ENCODE measurements around the gene CYP46A1.

CYP46A1 gene

DNA sequence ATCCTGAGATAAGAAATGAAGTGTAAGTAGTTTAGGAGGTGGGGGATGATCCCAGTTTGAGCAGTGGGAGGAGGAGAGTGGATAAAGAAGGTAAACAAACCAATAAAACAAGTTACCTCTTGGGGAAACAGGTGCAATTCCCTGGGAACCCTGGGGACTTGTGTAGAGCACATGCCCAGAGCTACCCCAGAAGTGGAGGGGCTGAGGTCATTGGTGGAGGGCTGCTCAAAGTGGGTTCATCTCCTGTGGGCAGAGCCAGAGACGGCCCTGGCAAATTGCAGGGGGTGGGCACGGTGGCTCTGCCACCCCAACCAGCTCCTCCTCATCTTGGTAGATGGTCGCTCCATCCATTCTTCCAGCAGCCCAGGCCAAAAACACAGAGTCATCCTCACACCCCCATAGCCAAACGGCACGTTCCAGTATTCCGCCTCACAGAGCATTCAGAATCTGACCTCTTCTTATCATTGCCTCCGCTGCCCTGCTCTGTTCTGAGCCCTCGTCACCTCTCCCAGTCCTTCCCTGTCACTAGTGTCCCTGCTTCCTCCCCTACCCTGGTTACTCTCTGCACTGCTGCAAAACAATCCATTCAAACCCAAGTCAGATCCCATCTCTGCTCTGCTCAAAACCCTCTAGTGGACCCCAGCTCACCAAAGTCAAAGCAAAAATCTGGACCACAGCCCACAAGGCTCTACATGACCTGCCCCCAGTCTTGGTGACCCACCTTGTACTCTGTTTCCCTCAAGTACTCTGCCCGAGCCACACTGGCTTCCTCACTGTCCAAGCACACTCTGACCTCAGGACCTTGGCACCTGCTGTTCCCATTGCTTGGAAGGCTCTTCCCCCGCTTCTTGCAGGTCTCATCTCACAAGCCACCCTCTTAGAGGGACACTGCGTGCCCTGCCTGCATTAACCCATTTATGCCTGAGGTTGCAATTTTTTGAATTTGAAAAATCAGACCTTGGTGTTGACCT lies 5.5 kb downstream of the CYP46A1 start:
- no peak for DNase-seq (ENCODE audit: low read depth)

DNA sequence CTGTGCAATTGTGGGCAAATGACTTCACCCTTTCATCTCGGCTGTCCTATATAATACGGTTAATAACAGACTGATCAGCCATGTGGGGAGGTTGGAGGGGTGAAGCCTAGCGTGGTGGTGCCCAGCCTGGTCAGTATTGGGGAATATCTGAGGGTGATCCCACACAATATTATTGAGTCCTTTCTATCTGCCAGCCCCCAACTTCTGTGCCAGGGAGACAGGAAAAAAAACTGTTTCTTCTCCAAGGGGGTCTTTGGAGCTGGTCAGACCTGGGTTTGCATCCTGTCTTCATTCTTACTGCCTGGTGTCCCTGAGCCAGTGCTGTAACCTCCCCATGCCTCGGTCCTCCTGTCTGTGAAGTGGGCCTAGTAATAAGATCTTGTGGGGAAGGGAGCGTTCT lies 6.5 kb downstream of the CYP46A1 start:
- DNase-seq (ENCODE audit: low read depth), result no peak

DNA sequence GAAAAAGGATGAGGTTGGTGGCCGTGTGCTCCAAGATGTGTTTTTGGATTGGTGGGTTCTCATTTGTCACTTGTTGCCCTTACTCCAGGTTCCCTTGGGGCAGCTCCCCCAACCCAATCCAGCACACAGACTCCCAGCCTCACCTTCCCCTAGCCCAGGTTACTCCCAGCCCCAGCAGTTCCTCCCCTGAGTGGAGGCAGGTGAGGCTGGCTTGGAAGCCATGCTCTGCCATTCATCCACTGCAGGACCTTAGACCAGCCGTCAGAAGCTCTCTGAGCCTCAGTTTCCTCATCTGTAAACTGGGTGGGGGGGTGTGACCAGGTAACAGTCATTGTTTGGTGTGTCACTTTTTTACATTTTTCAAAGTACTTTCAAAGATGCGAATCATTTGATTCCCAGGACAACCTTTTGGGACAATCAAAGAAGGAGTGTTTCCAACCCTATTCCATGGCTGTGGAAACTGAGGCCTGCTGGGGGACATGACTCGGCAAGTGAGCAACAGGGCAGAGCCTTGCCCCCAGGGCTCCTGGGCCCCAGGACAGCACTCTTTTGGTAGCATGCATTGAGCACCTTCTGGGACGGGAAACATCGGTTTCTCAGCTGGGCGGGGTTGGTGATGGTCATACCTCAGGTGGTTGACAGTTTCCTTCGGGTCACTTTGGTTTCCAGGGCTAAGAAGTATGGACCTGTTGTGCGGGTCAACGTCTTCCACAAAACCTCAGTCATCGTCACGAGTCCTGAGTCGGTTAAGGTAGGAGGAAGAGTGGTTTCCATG lies 7.2 kb downstream of the CYP46A1 start:
- DNase-seq (ENCODE audit: low read depth), result no peak

DNA sequence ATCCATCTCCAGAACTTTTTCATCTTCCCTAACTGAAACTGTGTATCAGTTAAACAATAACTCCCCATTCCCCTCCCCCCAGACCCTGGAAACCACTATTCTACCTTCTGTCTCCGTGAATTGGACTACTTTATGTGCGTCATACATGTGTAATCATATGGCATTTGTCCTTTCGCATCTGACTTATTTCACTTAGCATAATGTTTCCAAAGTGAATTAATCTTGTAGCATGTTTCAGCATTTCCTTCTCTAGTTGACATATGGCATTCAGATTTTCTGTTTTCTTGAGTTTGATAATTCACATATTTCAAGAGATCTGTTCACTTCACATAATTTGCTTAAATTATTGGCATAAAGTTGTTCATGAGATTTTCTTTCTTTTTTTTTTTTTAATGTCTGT lies 9.8 kb downstream of the CYP46A1 start:
- DNase-seq (ENCODE audit: low read depth), result no peak

DNA sequence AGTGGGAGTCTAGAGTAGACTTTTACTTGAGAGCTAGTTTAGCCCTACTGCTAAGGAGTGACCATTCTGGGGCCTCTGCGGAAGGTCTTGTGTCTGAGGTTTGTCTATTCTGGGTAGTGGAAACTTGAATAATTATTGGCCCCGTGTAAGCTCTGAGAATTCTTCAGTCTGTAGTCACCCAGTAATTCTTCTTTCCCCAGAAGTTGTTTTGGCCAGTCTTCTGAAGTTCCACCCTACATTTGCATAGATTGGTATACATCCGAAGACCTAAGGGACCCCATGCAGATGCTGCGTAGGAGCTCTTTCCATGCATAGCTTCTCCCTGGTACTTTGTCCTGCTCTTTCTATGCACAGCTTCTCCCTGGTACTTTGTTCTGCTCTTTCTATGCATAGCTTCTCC lies 12.8 kb downstream of the CYP46A1 start:
- no peak for DNase-seq (ENCODE audit: low read depth)

DNA sequence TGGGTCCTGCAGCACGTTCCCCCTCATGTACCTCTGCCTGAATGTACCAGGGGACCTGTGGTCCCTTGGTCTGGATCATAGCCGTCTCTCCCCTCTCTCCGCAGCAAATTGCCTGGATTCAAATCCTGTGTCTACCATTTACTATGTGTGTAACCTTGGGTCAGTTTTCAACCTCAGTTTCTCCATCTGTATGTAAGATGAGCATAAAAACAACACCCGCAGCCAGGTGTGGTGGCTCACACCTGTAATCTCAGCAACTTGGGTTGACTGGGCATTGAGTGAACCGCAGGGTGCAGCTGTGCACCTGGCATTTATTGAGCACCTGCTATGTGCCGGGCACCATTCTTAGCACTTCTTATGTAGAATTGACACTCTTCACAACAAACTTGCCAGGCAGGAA lies 14.1 kb downstream of the CYP46A1 start:
- DNase-seq (ENCODE audit: low read depth), result no peak

DNA sequence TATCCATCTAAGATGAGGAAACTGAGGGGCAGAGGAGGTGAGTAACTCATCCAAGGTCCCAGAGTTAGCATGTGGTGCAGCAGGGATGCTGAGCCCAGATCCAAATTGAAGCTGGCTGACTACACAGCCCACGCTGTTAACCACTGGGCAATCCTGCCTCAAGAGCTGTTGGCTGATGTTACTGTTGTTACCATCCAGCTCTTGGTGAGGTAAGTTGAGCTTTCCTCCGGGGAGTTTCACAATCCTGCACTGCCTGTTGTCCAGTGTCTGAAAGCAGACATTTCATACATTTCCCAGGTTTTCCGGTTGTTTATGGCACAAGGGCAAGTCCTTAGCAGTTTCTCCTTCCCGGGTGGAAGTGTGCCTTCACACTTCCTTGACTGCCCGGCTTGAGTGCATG lies 14.5 kb downstream of the CYP46A1 start:
- no peak for DNase-seq (ENCODE audit: low read depth)

DNA sequence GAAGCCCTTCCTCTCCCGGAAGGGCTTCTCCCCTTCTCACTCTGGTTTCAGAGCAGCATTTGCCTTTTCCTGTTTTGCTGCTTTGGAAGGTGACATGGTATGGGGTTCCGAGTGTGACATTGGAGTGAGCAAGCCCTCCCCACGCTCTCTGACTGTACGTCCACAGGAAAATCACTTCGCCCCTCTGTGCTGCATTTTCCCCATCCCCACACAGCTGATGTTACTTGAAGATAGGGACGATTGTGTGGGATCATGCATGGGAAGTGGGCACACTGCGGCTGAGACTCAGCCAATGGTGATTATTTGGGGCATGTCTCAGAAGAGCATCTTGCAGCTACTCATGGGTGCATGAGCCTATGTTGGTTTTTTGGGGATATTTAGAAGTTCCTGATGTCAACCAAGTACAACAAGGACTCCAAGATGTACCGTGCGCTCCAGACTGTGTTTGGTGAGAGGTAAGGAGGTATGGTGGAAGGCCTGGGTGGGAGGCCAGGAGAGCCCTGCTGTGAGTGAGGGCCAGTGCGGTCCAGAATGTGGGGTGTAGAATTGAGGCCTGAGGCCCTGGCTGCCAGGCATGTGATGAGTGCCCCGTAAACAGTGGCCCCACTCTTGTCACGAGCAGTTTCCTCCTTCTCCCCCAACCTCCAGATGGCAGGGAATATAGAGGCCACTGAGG lies 15.1 kb downstream of the CYP46A1 start:
- no peak for DNase-seq (ENCODE audit: low read depth)

DNA sequence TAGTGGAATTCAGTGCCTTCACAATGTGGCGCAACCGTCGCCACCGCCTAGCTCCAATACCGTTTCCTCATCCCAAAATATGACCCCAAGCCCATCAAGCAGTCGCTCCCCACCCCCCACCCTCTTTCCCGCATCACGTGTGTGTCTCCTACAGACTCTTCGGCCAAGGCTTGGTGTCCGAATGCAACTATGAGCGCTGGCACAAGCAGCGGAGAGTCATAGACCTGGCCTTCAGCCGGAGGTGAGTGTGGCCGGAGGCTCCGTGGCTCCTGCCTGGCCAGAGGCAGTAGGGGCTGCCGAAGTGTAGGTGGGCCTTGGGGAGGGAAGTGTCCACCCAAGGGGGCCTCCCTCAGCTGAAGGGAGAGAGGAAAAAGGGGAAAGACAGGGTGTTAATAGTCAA lies 15.8 kb downstream of the CYP46A1 start:
- DNase-seq (ENCODE audit: low read depth), result no peak

DNA sequence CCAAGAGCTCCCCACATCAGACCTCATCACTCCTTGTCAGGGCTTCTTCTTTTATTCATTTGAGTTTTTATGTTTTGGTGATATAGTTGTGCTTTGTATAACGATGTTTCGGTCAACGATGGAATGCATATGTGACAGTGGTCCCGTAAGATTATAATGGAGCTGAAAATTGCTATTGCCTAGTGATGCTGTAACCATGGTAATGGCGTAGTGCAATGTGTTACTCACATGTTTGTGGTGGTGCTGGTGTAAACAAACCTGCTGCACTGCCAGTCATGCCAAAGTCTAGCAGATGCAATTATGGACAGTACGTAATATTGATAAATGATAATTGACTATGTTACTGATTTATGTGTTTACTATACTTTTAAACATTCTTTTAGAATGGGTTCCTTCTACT lies 16.3 kb downstream of the CYP46A1 start:
- DNase-seq (ENCODE audit: low read depth), result no peak

DNA sequence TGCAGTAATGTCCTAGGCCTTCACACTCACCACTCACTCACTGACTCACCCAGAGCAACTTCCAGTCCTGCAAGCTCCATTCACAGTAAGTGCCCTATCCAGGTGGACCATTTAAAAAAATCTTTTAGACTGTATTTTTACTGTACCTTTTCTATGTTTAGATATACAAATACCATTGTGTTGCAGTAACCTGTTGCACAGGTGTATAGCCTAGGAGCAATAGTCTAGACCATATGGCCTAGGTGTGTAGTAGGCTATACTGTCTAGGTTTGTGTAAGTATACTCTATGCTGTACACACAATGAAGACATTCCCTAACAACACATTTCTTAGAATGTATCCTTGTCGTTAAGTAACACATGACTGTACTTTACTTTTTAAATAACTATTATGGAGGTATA lies 17.2 kb downstream of the CYP46A1 start:
- no peak for DNase-seq (ENCODE audit: low read depth)

DNA sequence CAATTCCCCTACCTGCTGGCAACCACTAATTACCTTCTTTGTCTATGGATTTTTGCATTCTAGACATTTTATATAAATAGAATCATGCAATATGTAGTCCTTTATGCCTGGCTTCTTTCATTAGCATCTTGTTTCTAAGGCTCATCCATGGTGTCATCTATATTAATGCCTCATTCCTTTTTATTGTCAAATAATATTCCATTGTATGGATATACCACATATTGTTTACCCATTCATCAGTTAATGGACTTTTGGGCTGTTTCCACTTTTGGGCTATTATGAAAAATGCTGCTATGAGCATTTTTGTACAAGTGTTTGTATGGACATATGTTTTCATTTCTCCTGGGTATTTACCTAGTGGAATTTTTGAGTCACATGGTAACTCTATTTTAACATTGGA lies 18.0 kb downstream of the CYP46A1 start:
- DNase-seq (ENCODE audit: low read depth), result no peak

DNA sequence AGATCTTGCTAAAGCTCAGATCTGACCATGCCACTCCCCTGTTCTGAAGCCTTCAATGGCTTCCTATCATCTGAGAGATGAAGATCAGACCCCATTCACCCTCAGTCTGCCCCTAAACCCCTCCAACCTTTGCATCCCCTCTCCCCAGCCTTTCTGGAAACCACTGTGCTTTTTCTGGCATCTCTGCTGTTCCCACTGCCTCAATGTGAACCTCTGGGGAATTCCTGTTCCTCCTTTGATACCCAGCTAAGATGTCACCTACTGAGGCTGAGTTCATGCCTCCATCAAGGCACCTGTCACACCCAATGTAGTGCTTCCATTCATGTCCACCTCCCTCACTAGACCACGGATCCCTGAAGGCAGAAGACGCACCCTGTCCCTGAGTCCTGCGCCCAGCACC lies 19.3 kb downstream of the CYP46A1 start:
- DNase-seq (ENCODE audit: low read depth), result no peak

DNA sequence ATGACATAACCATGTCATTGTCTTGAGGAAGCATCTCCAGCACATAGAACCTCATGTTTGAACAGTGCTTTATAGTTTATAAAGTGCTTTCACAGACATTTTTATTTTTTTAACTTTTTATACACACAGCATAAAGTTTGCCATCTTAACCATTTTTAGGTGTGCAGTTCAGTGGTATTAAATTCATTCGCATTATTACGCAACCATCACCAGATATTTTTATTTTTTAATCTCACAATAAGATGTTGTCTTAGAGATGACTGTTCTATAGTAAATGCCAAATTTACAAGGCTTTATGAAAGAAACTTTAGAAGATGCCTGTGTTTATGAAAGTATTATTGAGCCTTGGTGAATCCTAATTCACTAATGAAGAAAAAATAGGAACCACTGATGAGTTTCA lies 19.9 kb downstream of the CYP46A1 start:
- DNase-seq (ENCODE audit: low read depth), result no peak

DNA sequence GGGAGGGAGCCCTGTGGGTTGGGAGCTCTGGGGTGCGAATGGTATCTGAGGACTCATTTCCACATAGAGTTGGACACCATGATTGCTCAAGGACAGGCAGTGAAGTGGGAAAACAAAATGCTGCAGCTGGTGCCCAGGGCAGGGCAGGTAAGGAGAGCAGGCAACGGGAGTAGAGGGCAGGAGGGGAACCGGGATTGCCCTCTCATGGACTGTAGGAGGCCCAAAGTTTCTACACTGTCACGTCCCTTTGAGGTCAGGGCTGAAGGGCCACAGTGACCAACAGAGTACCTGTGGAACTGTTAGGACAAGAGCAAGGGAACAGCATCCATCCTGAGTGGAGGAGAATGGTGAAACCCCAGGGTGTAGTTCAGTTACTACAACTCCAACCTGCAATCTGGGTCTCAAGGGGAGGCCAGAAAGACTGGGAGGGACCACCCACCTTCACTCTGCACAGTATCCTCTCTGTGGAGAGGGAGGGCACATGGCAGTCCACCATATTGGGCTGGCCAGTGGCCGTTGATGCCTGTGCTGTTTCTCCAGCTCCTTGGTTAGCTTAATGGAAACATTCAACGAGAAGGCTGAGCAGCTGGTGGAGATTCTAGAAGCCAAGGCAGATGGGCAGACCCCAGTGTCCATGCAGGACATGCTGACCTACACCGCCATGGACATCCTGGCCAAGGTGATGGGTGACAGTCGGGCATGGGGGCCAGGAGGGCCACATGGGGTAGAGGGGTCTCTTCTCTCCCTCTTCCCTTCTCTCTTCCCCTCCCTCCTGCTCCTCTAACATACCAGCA lies 22.2 kb downstream of the CYP46A1 start:
- DNase-seq (ENCODE audit: low read depth), result no peak

DNA sequence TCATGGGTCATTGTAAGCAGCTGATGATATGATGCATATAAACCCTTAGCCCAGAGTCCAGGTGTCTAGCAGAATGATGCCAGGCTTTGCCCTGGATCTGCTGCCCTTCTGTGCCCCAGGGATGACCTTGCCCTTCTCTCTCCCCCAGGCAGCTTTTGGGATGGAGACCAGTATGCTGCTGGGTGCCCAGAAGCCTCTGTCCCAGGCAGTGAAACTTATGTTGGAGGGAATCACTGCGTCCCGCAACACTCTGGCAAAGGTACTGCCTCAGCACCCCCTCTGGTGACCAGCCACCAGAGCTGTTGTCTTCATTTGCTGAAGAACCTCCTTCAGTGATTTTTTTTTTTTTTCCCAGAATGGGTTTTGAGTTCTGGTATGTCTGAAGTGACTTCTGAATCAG lies 23.3 kb downstream of the CYP46A1 start:
- no peak for DNase-seq (ENCODE audit: low read depth)

DNA sequence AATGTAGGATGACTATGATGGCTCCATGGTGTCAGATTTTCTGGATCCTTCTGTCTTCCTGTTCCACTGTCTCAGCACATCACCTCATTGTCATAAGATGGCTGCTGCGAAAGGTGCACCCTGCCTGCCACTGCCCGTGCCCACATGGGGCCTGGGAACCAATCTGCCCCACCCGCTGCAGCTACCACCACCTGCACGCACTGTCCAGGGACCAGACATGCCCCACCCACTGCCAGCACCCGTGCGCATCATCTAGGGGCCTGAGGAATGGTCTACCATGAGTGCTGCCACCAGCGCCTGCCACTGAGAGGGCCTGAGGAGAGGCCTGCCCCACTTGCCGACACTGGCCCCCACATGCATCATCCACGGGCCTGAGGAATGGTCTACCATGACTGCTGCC lies 23.8 kb downstream of the CYP46A1 start:
- no peak for DNase-seq (ENCODE audit: low read depth)

DNA sequence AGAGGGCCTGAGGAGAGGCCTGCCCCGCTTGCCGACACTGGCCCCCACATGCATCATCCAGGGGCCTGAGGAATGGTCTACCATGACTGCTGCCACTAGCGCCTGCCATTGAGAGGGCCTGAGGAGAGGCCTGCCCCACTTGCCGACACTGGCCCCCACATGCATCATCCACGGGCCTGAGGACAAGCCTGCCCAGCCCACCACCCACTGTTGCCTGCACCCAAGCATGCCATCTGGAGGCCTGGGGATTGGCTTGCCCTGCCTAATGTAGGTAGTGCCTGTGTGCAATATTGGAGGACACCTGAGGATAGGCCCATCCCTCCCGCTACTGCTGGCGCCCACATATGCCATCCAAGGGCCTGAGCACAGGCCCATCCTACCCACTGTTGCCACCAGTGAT lies 24.4 kb downstream of the CYP46A1 start:
- DNase-seq (ENCODE audit: low read depth), result no peak

DNA sequence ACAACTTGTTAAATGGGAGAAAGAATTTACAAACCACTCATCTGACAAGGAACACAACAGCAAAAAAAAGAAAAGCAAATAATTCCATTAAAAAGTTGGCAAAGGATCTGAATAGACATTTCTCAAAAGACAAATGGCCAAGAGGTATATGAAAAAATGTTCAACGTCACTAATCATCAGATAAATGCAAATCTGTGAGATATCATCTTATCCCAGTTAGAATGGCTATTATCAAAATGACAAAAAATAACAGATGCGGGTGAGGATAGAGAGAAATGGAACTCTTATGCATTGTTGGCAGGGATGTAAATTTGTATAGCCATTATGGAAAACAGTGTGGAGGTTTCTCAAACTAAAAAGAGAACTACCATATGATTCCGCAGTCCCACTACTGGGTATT lies 29.9 kb downstream of the CYP46A1 start:
- DNase-seq (ENCODE audit: low read depth), result no peak

DNA sequence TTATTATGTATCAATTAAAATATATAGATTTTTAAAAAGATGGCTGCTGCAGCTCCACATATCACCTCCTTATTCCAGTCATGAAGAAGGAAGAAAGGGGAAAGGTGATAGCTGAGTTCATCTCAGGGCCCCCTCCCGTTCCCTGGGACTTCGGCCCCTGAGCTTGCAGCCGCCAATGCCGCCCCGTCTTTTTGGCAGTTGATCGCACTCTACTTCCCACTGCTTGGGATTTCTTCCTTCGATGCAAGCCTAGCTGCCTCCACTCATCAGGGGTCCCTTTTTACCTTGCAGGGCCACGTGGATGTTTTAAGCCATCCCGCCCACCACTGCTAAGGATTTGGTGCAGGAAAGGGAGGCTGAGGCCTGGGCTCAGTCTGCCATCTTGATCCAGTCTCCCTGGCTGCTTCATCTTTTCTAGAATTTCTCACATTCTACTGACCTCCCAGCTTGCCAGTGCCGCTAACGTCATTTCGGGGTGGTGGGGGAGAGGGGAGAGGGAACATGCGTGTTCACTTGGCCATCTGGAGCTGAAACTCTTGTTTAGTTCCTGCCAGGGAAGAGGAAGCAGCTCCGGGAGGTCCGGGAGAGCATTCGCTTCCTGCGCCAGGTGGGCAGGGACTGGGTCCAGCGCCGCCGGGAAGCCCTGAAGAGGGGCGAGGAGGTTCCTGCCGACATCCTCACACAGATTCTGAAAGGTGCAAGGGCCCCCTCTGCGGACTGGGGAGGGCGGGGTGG lies 31.3 kb downstream of the CYP46A1 start:
- no peak for DNase-seq (ENCODE audit: low read depth)
